Left lung (tissue), 10 donors: ENCODE data around the gene KRT34. TPM values are rescaled to one million over a fixed set of nuclear protein-coding genes. Genes with fewer than 3 reads are reported as not detected.
"Not testable (repeated sequence)": the region's sequence is repeated elsewhere in the genome, so short reads cannot be mapped to it uniquely, and the experiment has no call there.

Experiments
- ATAC-seq: fragments of 200-7000 bp; cut with Tn5 transposase; one replicate; pipeline ENCODE4 v1.9.1; 2020; ENCODE audit warnings: moderate library complexity
- DNase-seq, 4 donors: peaks; one replicate each; pipeline ENCODE4 v3.0.0-alpha.2; 2013 to 2020
- H3K27ac ChIP-seq, 2 donors: fragments of 200-600 bp; sonication (generic) in 1 of 2; one replicate each; pipeline versions ENCODE4 v1.5.0 to v1.8.0; 2020 to 2021
- H3K27me3 ChIP-seq, 2 donors: fragments of 200-600 bp; sonication (generic) in 1 of 2; one replicate each; pipeline versions ENCODE4 v1.5.0 to v1.8.0; 2020 to 2021
- H3K36me3 ChIP-seq, 2 donors: fragments of 200-600 bp; sonication (generic) in 1 of 2; one replicate each; pipeline versions ENCODE4 v1.5.0 to v1.8.0; 2020 to 2021
- H3K4me1 ChIP-seq, 2 donors: fragments of 200-600 bp; one replicate each; pipeline ENCODE4 v1.8.0; 2021
- H3K4me3 ChIP-seq, 2 donors: fragments of 200-600 bp; sonication (generic) in 1 of 2; one replicate each; pipeline versions ENCODE4 v1.5.0 to v1.8.0; 2020 to 2021; ENCODE audit warnings: mild to moderate bottlenecking in 1 of 2
- H3K9me3 ChIP-seq, 2 donors: fragments of 200-600 bp; sonication (generic) in 1 of 2; one replicate each; pipeline versions ENCODE4 v1.5.0 to v1.8.0; 2020 to 2021
- intact Hi-C, 2 donors: fragments of 100-400 bp; cut with DNase I; formaldehyde crosslinking; loops; one replicate each; pipeline versions ENCODE4 v1.11.2 to v1.14.2; 2022
- polyA plus RNA-seq, 6 donors: library from polyadenylated mRNA; unstranded; fragments of 120-200 nt; gene quantifications; one replicate each; pipeline ENCODE4 v1.2.1, GENCODE V29; 2013; ENCODE audit not compliant: insufficient read length in 6 of 6
- total RNA-seq, 2 donors: library from RNA; stranded (reverse); fragmentation: NEBNext Ultra II Directional; extraction: Animal tissue kit (Norgen Biotek cat#: 25700); gene quantifications; one replicate each; pipeline ENCODE4 v1.2.1, GENCODE V29; 2021
- TF ChIP-seq, protein P1 (sequence below), 2 donors: fragments of 200-600 bp; sonication (generic) in 1 of 2; IDR thresholded peaks; one replicate each; pipeline versions ENCODE4 v1.5.0 to v1.8.0; 2021; ENCODE audit warnings: antibody characterized with exemption in 2 of 2
- donor health status: DM: no; HTN: yes; CAD: no.
- donor health status: DM: no; HTN: no; CAD: no.

Gene KRT34
- total and polyA plus RNA-seq, 8 donors, result not detected

DNA sequence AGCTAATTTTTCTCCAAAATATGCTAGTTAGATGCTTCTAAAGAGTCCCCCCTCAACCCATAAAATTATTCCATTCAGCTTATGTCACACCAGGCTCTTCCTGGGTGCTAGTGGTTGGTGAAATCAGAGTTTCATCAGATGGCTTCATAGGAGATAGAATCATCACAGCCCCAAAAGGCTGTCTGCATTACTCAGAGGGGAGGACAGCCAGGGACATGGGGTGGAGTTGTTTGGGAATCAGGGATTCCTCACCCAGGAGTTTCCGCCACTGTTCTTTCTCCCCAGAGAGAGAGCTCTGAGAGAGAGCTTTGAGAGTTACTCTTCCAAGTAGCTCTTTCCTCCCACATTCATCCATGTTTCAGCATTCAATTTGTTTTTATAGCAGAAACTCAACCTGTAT lies 288 bp upstream of the KRT34 start:
- ATAC-seq (no peak), DNase-seq (no peak)
- Histone ChIP-seq H3K36me3 (no peaks in the 10 kb centered on the region), H3K27ac (no peak overlapping the region), H3K27me3 (peaks cover 0 to 5% of the 10 kb centered on the region in 2 donors), H3K9me3 (peaks cover 0 to 12% of the 10 kb centered on the region in 2 donors), H3K4me1 (no peaks in the 10 kb centered on the region), H3K4me3 (no peak overlapping the region)
- intact Hi-C loops, result no loop called here
- TF ChIP-seq, protein P1, sequence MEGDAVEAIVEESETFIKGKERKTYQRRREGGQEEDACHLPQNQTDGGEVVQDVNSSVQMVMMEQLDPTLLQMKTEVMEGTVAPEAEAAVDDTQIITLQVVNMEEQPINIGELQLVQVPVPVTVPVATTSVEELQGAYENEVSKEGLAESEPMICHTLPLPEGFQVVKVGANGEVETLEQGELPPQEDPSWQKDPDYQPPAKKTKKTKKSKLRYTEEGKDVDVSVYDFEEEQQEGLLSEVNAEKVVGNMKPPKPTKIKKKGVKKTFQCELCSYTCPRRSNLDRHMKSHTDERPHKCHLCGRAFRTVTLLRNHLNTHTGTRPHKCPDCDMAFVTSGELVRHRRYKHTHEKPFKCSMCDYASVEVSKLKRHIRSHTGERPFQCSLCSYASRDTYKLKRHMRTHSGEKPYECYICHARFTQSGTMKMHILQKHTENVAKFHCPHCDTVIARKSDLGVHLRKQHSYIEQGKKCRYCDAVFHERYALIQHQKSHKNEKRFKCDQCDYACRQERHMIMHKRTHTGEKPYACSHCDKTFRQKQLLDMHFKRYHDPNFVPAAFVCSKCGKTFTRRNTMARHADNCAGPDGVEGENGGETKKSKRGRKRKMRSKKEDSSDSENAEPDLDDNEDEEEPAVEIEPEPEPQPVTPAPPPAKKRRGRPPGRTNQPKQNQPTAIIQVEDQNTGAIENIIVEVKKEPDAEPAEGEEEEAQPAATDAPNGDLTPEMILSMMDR (IDR thresholded peaks at IDR 0.05), result no peak

DNA sequence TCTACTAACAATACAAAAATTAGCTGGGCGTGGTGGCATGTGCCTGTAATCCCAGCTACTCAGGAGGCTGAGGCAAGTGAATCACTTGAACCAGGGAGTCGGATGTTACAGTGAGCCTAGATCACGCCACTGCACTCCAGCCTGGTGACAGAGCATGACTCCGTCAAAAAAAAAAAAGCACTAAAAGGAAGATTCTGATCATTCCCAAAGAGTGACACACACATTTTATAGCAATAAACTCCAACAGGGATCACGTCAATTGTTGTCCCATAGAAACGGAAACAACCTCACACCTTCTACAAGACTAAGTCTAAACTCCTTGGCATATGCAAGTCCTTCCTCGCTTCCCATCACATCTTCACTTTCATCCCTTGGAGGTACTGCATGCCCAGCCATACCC lies 2.0 kb downstream of the KRT34 start:
- intact Hi-C loops, H3K4me3 ChIP-seq, H3K27me3 ChIP-seq, ATAC-seq, H3K27ac ChIP-seq, H3K9me3 ChIP-seq, DNase-seq, H3K4me1 ChIP-seq, H3K36me3 ChIP-seq: not testable (repeated sequence)

DNA sequence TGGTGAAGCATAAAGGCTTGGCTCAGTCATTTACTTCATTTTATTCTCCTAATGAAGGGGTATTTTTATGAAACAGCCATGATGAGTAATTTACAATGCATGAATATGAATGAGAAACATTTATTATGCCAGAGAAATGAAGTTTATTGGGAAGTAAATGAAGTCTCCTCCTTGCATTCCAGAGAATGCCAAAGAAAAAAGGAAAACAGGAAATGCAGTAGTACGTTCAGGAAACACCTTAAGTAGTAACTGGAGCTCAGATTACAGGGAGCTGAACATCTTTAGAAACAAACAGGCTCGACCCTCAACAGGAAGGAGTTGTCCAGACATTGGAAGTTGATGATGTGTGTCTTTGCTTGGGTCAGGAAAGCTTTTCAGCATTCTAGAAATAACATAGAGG lies 4.6 kb downstream of the KRT34 start:
- peaks cover 0 to 5% of the 10 kb centered on the region in 2 donors for H3K27me3 ChIP-seq
- H3K4me3 ChIP-seq, result no peak overlapping the region
- H3K4me1 ChIP-seq, result no peaks in the 10 kb centered on the region
- TF ChIP-seq, protein P1 (IDR thresholded peaks at IDR 0.05), result no peak
- no peaks in the 10 kb centered on the region for H3K9me3 ChIP-seq
- ATAC-seq, result no peak
- DNase-seq, result no peak
- no peaks in the 10 kb centered on the region for H3K36me3 ChIP-seq
- H3K27ac ChIP-seq, result no peak overlapping the region
- intact Hi-C loops, result no loop called here

DNA sequence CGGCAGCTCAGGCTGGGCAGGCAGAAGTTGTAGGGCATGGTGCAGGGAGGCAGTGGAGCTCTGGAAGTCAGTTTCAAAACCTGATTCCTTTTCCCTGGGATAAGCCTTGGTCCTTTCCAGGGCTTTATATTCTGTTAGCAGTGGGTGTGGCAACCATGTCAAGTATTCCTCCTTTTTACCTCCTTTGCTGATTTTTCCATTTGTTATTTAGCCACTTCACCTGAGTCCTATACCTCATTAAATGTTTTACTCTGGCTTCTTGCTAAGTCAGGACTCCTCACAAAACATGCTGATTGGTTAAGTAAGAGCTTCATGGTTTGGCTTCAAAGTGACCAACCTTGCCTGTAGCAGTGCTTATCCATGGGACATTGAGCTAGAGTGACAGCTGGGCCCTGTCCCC lies 12.4 kb downstream of the KRT34 start, which contains the start of gene KRT33B:
TSS of gene KRT33B (minus strand) at position 101 of the 400 bp plus-strand sequence. CDS start at position 38, 63 bp downstream.
- no peak for DNase-seq
- H3K4me3 ChIP-seq, result no peak within 1 kb of the TSS
- H3K4me1 ChIP-seq, result no peaks in the 10 kb centered on the region
- no peak within 1 kb of the TSS for H3K27ac ChIP-seq
- H3K36me3 ChIP-seq, result no peaks in the 10 kb centered on the region
- intact Hi-C loops, result no loop called here
- TF ChIP-seq, protein P1 (IDR thresholded peaks at IDR 0.05), result no peak
- H3K9me3 ChIP-seq, result no peaks in the 10 kb centered on the region
- no peak for ATAC-seq
- peaks cover 0 to 11% of the 10 kb centered on the region in 2 donors for H3K27me3 ChIP-seq

DNA sequence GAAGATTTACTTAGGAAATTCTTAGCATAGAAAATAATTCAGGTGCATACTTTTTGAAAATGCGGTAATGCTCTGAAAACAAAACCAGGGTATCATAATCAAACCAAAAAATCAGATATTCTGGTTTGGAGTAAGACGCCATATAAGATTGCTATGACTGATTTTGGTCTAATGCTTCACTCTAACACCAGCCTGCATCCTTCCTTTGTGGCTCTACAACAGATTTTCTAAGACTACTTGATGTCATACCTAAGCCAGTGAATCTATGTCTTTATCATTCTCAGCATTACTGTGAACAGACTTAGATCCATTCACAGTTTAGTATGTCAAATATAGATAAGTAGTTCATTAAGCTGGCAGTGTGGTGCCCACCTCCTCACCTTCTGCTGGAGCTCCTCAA lies 13.1 kb downstream of the KRT34 start:
- H3K4me3 ChIP-seq, result no peak overlapping the region
- no peaks in the 10 kb centered on the region for H3K9me3 ChIP-seq
- H3K27ac ChIP-seq, result no peak overlapping the region
- intact Hi-C loops, result no loop called here
- no peaks in the 10 kb centered on the region for H3K36me3 ChIP-seq
- no peaks in the 10 kb centered on the region for H3K4me1 ChIP-seq
- H3K27me3 ChIP-seq, result peaks cover 0 to 11% of the 10 kb centered on the region in 2 donors
- no peak for ATAC-seq
- TF ChIP-seq, protein P1 (IDR thresholded peaks at IDR 0.05), result no peak
- no peak for DNase-seq

DNA sequence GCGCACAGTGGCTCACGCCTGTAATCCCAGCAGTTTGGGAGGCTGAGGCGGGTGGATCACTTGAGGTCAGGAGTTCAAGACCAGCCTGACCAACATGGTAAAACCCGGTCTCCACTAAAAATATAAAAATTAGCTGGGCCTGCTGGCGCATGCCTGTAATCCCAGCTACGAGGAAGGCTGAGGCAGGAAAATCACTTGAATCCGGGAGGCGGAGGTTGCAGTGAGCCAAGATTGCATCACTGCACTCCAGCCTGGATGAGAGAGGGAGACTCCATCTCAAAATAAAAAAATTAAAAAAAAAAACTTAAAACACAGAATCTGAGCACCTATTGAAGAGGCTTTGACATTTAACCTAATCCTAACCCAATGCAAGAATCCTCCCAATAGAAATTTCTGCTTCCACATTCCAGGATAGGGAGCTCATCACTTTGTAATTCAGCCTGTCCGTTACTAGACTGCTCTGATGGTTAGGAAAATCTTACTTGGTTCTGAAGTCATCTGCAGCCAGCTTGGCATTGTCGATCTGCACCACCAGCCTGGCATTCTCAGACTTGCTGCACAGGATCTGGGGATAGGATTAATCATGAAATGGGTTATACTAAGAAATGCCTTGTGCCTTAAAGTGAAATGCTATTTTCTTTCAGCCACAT lies 14.6 kb downstream of the KRT34 start:
- H3K27me3 ChIP-seq, result peaks cover 0 to 11% of the 10 kb centered on the region in 2 donors
- H3K4me1 ChIP-seq, result no peaks in the 10 kb centered on the region
- no peak overlapping the region for H3K4me3 ChIP-seq
- ATAC-seq (peak; percentile 24), DNase-seq (no peak)
- no peaks in the 10 kb centered on the region for H3K36me3 ChIP-seq
- intact Hi-C loops, result no loop called here
- no peak overlapping the region for H3K27ac ChIP-seq
- no peaks in the 10 kb centered on the region for H3K9me3 ChIP-seq
- TF ChIP-seq, protein P1 (IDR thresholded peaks at IDR 0.05), result no peak
